Thyroid gland (tissue), 4 donors: ENCODE data around the gene DNAH14. TPM values are rescaled to one million over a fixed set of nuclear protein-coding genes. Genes with fewer than 3 reads are reported as not detected.

ENCODE experiments used
- DNase-seq, 2 donors: peaks; one replicate each; pipeline ENCODE4 v3.0.0-alpha.2; 2019
- H3K27ac ChIP-seq, 3 donors: fragments of 200-600 bp; sonication (generic); 1 replicate in 2 of 3; 2 replicates in 1 of 3; pipeline ENCODE4 v1.5.1; 2016 to 2019; ENCODE audit warnings: mild to moderate bottlenecking in 1 of 3, moderate library complexity in 1 of 3
- H3K27me3 ChIP-seq: fragments of 200-600 bp; sonication (generic); one replicate; pipeline ENCODE4 v1.5.1; 2019
- H3K36me3 ChIP-seq, 2 donors: fragments of 200-600 bp; sonication (generic); one replicate each; pipeline ENCODE4 v1.5.1; 2016 to 2019
- H3K4me1 ChIP-seq, 2 donors: fragments of 200-600 bp; sonication (generic); one replicate each; pipeline ENCODE4 v1.5.1; 2017 to 2019
- H3K4me3 ChIP-seq, 3 donors: fragments of 200-600 bp; sonication (generic); replicated peaks in 1 of 3; 1 replicate in 2 of 3; 2 replicates in 1 of 3; pipeline ENCODE4 v1.5.1; 2016; ENCODE audit warnings: mild to moderate bottlenecking in 1 of 3
- H3K9me3 ChIP-seq: fragments of 200-600 bp; sonication (generic); one replicate; pipeline ENCODE4 v1.5.1; 2017
- CTCF ChIP-seq, 6 experiments: fragments of 200-600 bp in 3 of 6; fragments of 450-650 bp in 3 of 6; sonication (generic) in 3 of 6; IDR thresholded peaks; one replicate each; pipeline ENCODE4 v1.5.1; 2016 to 2019; ENCODE audit warnings: antibody characterized with exemption in 6 of 6, mild to moderate bottlenecking in 2 of 6, inconsistent platforms in 1 of 6, moderate library complexity in 1 of 6
- POLR2A ChIP-seq, 2 donors: fragments of 450-650 bp; IDR thresholded peaks; one replicate each; pipeline ENCODE4 v1.6.1; 2017; ENCODE audit warnings: antibody characterized with exemption in 2 of 2, mild to moderate bottlenecking in 2 of 2, moderate library complexity in 1 of 2
- WGBS, 2 donors: methylation state at CpG; one replicate each; pipeline ENCODE4 v1.1.5; 2017; 5-methylcytosine and 5-hydroxymethylcytosine counted together
- intact Hi-C: fragments of 100-400 bp; cut with DNase I; formaldehyde crosslinking; loops from one replicate; pipeline ENCODE4 v1.15.1; 2023
- total RNA-seq, 4 donors: library from RNA; depleted of rRNA; stranded (reverse); fragments of >200 nt; gene quantifications; one replicate each; pipeline ENCODE4 v1.2.3, GENCODE V29; 2016

Gene DNAH14
- total RNA-seq, 4 donors from 2014 or later = 60.5 to 75.9 (median 69.2) TPM

- H3K36me3 ChIP-seq = no peaks in the 10 kb centered on the region
- no peaks in the 10 kb centered on the region for H3K4me1 ChIP-seq
- H3K27me3 ChIP-seq = no peaks in the 10 kb centered on the region
- H3K27ac ChIP-seq = no peak overlapping the region
- H3K9me3 ChIP-seq = no peaks in the 10 kb centered on the region
- H3K4me3 ChIP-seq = no peak overlapping the region
- intact Hi-C loops = no loop called here
- no peak for DNase-seq
- 93 to 94% methylated on average over 3 of the region's 3 CpGs for WGBS, 2 donors
- TF ChIP-seq POLR2A (IDR thresholded peaks at IDR 0.05) = no peak
- TF ChIP-seq CTCF (IDR thresholded peaks at IDR 0.05) = no peak
These were observed 313.1 kb downstream of the DNAH14 start for GRCh38 chr1:225242611-225243010.

- no peaks in the 10 kb centered on the region for H3K9me3 ChIP-seq
These were observed 321.0 kb downstream of the DNAH14 start for GRCh38 chr1:225250432-225250831.

GRCh38 chr1:225253173-225253572, 323.7 kb downstream of the DNAH14 start:
- H3K27ac ChIP-seq = no peak overlapping the region
- H3K36me3 ChIP-seq = no peaks in the 10 kb centered on the region
- intact Hi-C loops = no loop called here
- no peak overlapping the region for H3K4me3 ChIP-seq
- no peaks in the 10 kb centered on the region for H3K27me3 ChIP-seq
- no peak for TF ChIP-seq POLR2A (IDR thresholded peaks at IDR 0.05)
- no peak for TF ChIP-seq CTCF (IDR thresholded peaks at IDR 0.05)
- H3K9me3 ChIP-seq = no peaks in the 10 kb centered on the region
- WGBS, 2 donors = 87 to 90% methylated on average over 4 of the region's 4 CpGs
- no peak for DNase-seq
- no peaks in the 10 kb centered on the region for H3K4me1 ChIP-seq

More at GRCh38 chr1:225250432-225250831, 321.0 kb downstream of the DNAH14 start:
- TF ChIP-seq CTCF (IDR thresholded peaks at IDR 0.05) (no peak), POLR2A (IDR thresholded peaks at IDR 0.05) (no peak)
- DNase-seq = no peak
- intact Hi-C loops = no loop called here
- Histone ChIP-seq H3K27ac (no peak overlapping the region), H3K4me1 (no peaks in the 10 kb centered on the region), H3K27me3 (no peaks in the 10 kb centered on the region), H3K4me3 (no peak overlapping the region), H3K36me3 (no peaks in the 10 kb centered on the region)
- WGBS, 2 donors = 75 to 77% methylated on average over 4 of the region's 4 CpGs

- H3K27me3 ChIP-seq = no peaks in the 10 kb centered on the region
- no peak overlapping the region for H3K27ac ChIP-seq
- no peak for DNase-seq
- no peaks in the 10 kb centered on the region for H3K36me3 ChIP-seq
- 95 to 97% methylated on average over 3 of the region's 3 CpGs for WGBS, 2 donors
- no peaks in the 10 kb centered on the region for H3K4me1 ChIP-seq
- no peaks in the 10 kb centered on the region for H3K9me3 ChIP-seq
- TF ChIP-seq POLR2A (IDR thresholded peaks at IDR 0.05) (no peak), CTCF (IDR thresholded peaks at IDR 0.05) (no peak)
- no peak overlapping the region for H3K4me3 ChIP-seq
- intact Hi-C loops = no loop called here
These were observed 324.3 kb downstream of the DNAH14 start for GRCh38 chr1:225253784-225254183.

GRCh38 chr1:225254676-225255075, 325.2 kb downstream of the DNAH14 start:
- H3K27me3 ChIP-seq = no peaks in the 10 kb centered on the region
- no peaks in the 10 kb centered on the region for H3K36me3 ChIP-seq
- TF ChIP-seq POLR2A (IDR thresholded peaks at IDR 0.05) (no peak), CTCF (IDR thresholded peaks at IDR 0.05) (no peak)
- intact Hi-C loops = no loop called here
- H3K9me3 ChIP-seq = no peaks in the 10 kb centered on the region
- H3K27ac ChIP-seq = no peak overlapping the region
- no peak for DNase-seq
- no peaks in the 10 kb centered on the region for H3K4me1 ChIP-seq
- 66 to 69% methylated on average over 4 of the region's 4 CpGs for WGBS, 2 donors
- H3K4me3 ChIP-seq = no peak overlapping the region
